Measurements from ENCODE around the gene CCDC28A.

DNA sequence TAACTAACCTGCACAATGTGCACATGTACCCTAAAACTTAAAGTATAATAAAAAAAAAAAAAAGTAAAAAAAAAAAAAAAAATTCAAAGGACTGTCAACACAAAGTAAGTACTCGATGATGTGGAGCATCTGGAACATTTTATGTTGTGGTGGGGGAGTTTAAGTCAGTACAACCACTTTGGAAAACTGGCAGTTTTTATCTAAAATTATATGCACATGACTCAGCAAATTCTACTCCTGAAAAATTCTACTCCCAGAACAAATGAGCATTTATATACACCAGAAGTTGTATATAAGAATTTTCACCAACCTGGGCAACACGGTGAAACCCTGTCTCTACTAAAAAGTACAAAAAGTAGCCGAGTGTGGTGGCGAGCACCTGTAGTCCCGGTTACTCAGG lies 36.9 kb upstream of the CCDC28A start:
- TF ChIP-seq EZH2 (IDR thresholded peaks at IDR 0.05) (no peak), POLR2AphosphoS5 (IDR thresholded peaks at IDR 0.05; ENCODE audit: borderline replicate concordance, low read depth, low read length) (no peak), FOXP2 (optimal IDR thresholded peaks at IDR 0.05; ENCODE audit: control extremely low read depth, extremely low read length, insufficient read depth) (no peak)
